NCI-H748 (cell line): ENCODE results near the gene ANKRD53.

Experiments
- DNase-seq: peaks from one replicate; lab custom pipeline; 2025; ENCODE audit not compliant: unreplicated experiment; lab: John Stamatoyannopoulos, UW

The ANKRD53 gene

GRCh38 chr2:70964133-70964532, 14.3 kb upstream of the ANKRD53 start:
- DNase-seq, result no peak

GRCh38 chr2:70964596-70965386, 13.6 kb upstream of the ANKRD53 start:
- DNase-seq, result peak; percentile 60

GRCh38 chr2:70965506-70965905, 12.9 kb upstream of the ANKRD53 start:
- DNase-seq, result no peak

DNA sequence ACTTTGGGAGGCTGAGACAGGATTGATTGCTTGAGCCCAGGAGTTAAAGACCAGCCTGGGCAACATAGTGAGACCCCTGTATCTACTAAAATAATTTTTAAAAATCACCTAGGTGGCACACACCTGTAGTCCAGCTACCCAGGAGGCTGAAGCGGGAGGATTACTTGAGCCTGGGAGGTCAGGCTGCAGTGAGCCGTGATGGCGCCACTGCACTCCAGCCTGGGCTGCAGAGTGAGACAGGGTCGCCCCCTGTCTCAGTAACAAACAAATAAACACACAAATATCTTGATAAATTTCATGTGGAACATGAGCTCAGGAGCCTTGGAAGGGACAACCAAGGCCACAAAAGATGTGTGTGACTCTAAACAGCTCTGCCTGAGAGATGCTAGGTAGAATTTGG, 11.7 kb upstream of the ANKRD53 start:
- DNase-seq, result no peak

GRCh38 chr2:70967189-70967588, 11.2 kb upstream of the ANKRD53 start:
- no peak for DNase-seq

DNA sequence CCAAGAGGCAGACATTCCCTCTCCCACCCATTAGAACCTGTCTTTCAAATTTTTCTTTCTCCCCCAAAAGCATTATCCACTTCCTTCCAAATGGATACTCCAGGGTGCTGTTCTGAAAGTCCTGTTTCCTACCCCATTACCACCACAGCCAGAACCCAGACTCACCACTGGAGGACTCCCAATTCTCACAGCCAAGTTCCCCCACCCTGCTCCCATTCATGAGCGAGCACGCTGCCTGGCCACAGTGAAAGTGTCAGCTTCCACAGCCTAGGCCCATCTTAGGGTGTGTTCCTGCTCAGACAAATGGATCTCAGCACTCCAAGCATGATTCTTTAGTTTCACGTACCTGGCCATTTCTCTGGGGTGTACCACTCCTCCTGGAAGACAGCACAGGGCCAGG, 3.8 kb upstream of the ANKRD53 start:
- no peak for DNase-seq

GRCh38 chr2:70975237-70975636, 3.2 kb upstream of the ANKRD53 start:
- peak; percentile 22 for DNase-seq

- DNase-seq, result peak; percentile 70
These were observed 725 bp upstream of the ANKRD53 start for GRCh38 chr2:70977605-70978205.

DNA sequence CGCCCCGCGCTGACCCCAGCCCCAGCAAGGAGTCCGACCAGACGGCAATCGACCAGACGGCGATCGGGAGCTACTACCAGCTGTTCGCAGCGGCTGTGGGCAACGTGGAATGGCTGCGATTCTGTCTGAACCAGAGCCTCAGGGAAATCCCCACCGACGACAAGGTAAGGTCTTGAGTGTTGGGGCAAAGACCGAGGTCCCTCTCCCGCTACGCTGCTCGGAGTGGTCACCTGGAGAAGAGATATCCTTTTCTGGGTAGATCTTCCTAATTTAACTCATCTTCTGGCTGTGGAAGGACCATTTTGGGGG, 704 bp downstream of the ANKRD53 start:
- no peak for DNase-seq

DNA sequence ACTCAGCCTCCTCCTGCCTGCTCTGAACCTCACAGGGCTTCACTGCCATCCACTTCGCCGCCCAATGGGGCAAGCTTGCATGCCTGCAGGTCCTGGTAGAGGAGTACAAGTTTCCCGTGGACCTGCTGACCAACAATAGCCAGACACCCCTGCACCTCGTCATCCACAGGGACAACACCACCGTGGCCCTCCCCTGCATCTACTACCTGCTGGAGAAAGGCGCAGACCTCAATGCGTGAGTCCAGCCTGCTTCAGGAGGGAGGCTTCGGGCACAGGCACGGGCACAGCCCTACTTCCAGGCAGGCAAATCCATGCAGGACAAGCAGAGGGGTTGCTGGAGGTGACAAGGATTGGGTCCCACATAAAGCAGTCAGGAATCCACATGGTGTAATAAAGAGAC, 1.2 kb downstream of the ANKRD53 start:
- DNase-seq, result no peak

GRCh38 chr2:70981421-70981820, 3.0 kb downstream of the ANKRD53 start:
- no peak for DNase-seq

GRCh38 chr2:70981866-70982810, 3.7 kb downstream of the ANKRD53 start:
- no peak for DNase-seq

- DNase-seq, result no peak
These were observed 4.5 kb downstream of the ANKRD53 start for GRCh38 chr2:70982971-70983370.

- no peak for DNase-seq
These were observed 5.2 kb downstream of the ANKRD53 start for GRCh38 chr2:70983506-70984227.

DNA sequence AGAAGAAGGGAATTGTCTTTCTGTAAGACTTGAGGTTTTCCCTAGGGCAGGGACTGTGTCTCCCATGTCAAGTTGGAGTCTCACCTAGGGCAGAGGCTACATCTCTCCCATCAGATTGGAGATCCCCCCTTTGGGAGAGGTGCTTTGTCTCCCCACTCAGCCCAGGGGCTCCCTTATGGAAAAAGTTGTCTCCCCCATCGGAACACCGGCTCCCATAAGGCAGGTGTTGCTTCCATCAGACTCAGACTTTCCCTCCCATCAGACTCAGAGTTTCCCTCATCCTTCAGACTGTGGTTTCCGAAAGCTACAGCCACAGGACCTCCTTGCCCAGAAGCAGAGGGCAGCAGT, 5.8 kb downstream of the ANKRD53 start:
- no peak for DNase-seq

DNA sequence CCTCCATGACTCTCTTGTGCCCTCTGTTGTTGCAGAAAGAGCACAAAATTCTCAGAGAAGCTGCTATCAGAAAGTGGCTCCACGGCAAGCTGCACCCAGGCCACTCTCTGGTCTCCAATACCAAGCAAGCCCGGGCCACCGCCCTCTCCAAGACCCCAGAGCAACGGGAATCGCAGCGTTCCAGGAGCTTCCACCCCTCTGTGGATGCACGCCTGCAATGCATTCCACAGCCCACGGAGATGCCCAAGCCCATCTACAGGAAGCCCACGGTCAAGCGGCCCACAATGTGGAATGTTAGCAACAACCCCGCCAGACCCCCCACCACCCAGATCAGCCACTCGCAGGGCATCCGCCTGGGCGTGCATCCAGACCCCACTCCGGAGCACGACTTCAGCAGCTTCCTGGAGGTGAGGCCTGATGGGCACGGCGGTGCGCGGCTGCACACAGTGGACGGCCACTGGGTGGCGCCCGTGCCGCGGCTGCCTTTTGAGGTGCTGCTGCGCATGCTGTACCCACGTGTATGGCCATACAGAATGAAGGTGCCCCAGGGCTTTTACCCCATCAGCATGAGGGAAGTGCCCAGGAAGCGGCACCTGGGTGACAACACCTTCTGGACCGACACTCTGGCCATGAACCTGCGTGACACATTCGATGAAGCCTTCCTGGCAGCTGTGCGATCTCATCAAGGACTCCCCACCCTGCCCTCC, 6.3 kb downstream of the ANKRD53 start:
- DNase-seq, result peak; percentile 49

- no peak for DNase-seq
These were observed 6.9 kb downstream of the ANKRD53 start for GRCh38 chr2:70985283-70985688.

- DNase-seq, result no peak
These were observed 7.5 kb downstream of the ANKRD53 start for GRCh38 chr2:70985956-70986355.

DNA sequence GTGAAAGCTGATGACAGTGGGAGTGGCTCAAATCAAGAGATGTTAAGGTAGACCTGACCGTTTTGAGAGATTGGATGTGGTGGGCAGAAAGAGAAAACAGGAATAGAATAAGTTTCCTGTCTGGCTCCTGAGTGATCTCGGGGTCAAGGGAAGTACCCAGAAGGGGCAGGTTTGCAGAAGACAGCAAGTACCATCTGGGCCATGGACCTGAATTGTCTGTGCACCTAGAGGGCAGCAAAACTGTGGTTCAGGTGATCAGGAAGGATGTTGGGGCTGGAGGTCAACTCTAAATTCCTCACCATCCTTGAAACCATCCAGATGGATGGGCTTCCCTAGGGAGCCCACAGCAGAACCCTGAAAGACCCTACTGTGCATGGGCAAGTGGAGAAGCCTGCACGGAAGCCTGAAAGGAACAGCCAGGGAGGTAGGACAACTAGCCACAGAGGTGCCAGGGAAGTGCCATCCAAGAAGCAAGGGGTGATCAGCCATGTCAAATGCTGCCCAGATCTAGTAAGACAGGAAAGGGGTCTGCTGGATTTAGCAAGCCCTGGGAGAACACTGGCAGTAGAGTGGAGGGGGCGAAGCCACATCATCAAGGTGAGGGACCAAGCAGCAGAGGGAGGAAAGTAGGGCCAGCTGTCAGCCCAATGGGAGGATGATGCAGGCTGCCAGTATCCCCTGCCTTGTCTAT, 8.2 kb downstream of the ANKRD53 start:
- no peak for DNase-seq

DNA sequence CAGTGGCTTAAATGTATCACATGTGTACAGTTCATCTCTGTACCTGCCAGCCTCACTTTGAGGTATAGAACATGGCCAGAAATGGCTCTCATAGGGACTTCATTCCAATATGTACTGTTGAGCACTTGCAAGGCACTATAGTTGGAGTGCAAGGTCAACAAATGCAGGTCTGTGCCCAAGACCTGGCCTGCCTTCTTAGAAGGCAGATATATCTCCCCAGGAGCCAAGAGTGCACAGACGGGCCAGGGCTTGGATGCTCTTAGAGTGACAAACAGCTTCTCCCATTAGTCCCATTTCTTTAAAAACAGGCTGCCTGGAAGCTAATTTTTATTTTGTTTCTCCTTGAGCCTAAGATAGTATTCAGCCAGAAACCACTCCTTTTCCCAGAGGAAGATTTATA, 9.0 kb downstream of the ANKRD53 start:
- DNase-seq, result no peak
